Motor neuron (in vitro differentiated cells): ENCODE data around the gene STK24. TPM values are rescaled to one million over a fixed set of nuclear protein-coding genes. Genes with fewer than 3 reads are reported as not detected.
A peak's percentile ranks its signal among the peaks of the same experiment; 100 is the strongest.

Source experiments
- ATAC-seq, 8 experiments: fragments of 200-7000 bp; cut with Tn5 transposase; replicated peaks in 6 of 8; 2 replicates each; pipeline ENCODE4 v1.8.0; 2021; ENCODE audit warnings: mild to moderate bottlenecking in 8 of 8, moderate library complexity in 8 of 8
- H3K27ac ChIP-seq, 2 donors: fragments of 250-450 bp; sonication (Bioruptor Pico); 2 replicates each; pipeline ENCODE4 v1.9.0; 2021; ENCODE audit warnings: antibody characterized with exemption in 2 of 2, mild to moderate bottlenecking in 2 of 2, moderate library complexity in 1 of 2
- H3K4me1 ChIP-seq, 2 donors: fragments of 250-450 bp; sonication (Bioruptor Pico); replicated peaks in 1 of 2; 2 replicates each; pipeline ENCODE4 v1.6.1; 2021; ENCODE audit warnings: antibody characterized with exemption in 2 of 2, mild to moderate bottlenecking in 2 of 2, moderate library complexity in 1 of 2
- H3K4me3 ChIP-seq, 5 donors: fragments of 250-450 bp; sonication (Bioruptor Pico); 2 replicates each; pipeline ENCODE4 v1.9.0; 2021; ENCODE audit warnings: antibody characterized with exemption in 5 of 5, mild to moderate bottlenecking in 5 of 5, moderate library complexity in 4 of 5
- WGBS, 10 experiments: fragments of 450-650 bp; shearing (Covaris generic); methylation state at CpG; one replicate each; pipeline ENCODE4 v1.0.0; 2022; 5-methylcytosine and 5-hydroxymethylcytosine counted together
- in situ Hi-C, 9 experiments: fragments of 400-800 bp; cut with MboI; loops; one replicate each; pipeline ENCODE4 v1.15.0; 2021; ENCODE audit warnings: low sequenced_read_pairs in 9 of 9, low pct_unique_long_range_greater_than_20kb in 2 of 9; ENCODE audit not compliant: unreplicated experiment in 9 of 9
- total RNA-seq, 8 experiments: library from RNA; unstranded; fragments of 300-600 nt; gene quantifications; 2 replicates each; pipeline versions ENCODE4 v1.2.3 to v1.2.4, GENCODE V29; 2022

STK24 gene
- total RNA-seq, 8 experiments from 2014 or later, result 25.9 to 60.0 (median 43.5) TPM

- 100% methylated on average over 1 to 3 of the region's 16 CpGs; no CpG with 5 or more reads in 7 of the 10 experiments for WGBS, 10 experiments
- Histone ChIP-seq H3K27ac (no peak overlapping the region), H3K4me1 (peaks cover 0 to 10% of the 10 kb centered on the region in 2 donors), H3K4me3 (no peak overlapping the region)
- in situ Hi-C loops, result loop anchor here in 3 of 9 experiments (10.0 to 25.0 kb wide), 2 partner anchors 225 to 578 kb away; no protein-coding TSS in a partner anchor
- ATAC-seq, result no peak
Measured at GRCh38 chr13:98439896-98440295, 137.0 kb downstream of the STK24 start.

DNA sequence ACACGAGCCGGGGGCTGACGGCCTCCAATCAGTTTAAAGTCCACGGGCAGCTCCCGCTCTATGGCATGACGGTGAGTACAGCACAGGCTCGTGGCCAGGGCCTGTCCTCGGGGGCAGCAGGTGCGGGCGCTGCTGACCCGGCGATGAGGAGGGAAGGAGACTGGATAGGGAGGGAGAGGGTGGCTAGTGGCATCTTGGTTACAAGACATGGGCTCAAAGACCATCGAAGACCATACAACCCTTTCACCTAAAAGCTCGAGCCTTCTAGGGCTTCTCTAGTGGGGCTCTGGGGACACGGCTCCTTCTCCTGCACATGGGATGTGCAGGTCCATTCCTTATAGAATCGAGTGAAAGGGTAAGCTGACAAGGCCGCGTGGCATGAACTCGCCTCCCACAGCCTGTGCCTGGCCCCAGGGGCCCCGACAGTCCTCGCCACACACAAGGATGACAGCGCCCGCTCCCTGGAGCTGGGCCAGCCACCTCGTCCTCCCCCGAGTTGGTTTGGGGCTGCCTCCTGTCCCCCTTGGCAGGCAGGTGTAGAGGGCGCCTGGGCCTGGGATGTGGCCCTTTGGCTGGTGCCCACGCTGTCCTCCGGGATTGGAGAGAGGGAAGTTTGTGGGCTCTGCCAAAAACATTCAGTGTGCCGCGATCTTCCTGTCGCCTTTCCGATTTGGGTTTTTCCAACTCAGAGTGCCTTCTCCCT is 137.6 kb downstream of the STK24 start:
- Histone ChIP-seq H3K4me3 (no peak overlapping the region), H3K4me1 (peaks cover 0 to 10% of the 10 kb centered on the region in 2 donors), H3K27ac (no peak overlapping the region)
- in situ Hi-C loops, result loop anchor here in 1 of 9 experiments (25.0 kb wide), 1 partner anchor 577 kb away; no protein-coding TSS in a partner anchor
- WGBS, 10 experiments, result 90 to 100% (median 97%) methylated on average over 2 to 11 of the region's 32 CpGs; no CpG with 5 or more reads in 6 of the 10 experiments
- ATAC-seq, result no peak

DNA sequence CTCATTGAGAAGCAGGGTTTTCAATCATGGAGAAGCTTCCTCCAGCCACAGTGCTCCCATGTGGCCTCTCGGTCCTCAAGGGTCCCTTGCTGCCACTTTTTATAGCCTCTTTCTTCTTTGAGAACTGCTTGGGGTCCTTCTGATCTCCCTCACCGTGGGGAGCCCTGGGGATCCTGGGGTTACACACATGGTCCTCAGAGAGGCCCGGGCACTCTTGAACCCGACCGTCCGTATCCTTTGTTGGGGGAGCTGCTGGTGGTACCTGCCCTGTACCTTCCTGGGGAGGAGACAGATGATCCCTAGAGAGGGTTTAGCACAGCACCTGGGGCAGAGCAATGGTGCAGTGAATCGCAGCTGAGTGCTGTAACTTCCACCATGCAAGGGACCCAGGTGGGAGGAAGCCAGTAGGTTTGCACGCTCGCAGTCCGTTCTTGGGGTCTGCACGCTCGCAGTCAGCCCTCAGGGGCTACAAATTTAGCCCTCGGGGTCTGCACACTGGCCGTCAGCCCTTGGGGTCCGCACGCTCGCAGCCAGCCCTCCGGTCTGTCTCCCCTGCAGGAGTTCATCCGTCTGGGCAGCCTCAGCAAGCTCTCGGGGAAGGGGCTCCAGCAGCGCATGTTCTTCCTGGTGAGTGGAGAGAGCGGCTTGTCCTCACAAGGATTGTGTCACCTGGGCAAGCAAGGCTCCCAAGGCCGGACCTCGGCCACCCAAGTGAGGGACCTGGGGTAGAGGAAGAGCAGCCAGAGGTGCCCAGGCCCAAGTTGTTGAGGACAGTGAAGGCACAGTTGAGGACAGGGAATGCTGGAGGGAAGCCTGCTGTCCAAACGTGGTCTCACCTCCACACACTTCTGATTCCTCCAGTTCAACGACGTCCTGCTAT is 138.4 kb downstream of the STK24 start:
- WGBS, 10 experiments, result 33 to 100% (median 93%) methylated on average over 1 to 14 of the region's 27 CpGs; no CpG with 5 or more reads in 4 of the 10 experiments
- ATAC-seq, result no peak
- Histone ChIP-seq H3K4me1 (peaks cover 0 to 10% of the 10 kb centered on the region in 2 donors), H3K27ac (no peak overlapping the region), H3K4me3 (no peak overlapping the region)
- in situ Hi-C loops, result loop anchor here in 1 of 9 experiments (25.0 kb wide), 1 partner anchor 576 kb away; no protein-coding TSS in a partner anchor

GRCh38 chr13:98436233-98436910 is 140.5 kb downstream of the STK24 start:
- in situ Hi-C loops, result loop anchor here in 1 of 9 experiments (25.0 kb wide), 1 partner anchor 574 kb away; no protein-coding TSS in a partner anchor
- 79 to 100% (median 93%) methylated on average over 2 to 11 of the region's 12 CpGs; no CpG with 5 or more reads in 3 of the 10 experiments for WGBS, 10 experiments
- no peak overlapping the region for H3K4me3 ChIP-seq
- peaks cover 0 to 3% of the 10 kb centered on the region in 2 donors for H3K4me1 ChIP-seq
- ATAC-seq, result no peak
- H3K27ac ChIP-seq, result no peak overlapping the region

DNA sequence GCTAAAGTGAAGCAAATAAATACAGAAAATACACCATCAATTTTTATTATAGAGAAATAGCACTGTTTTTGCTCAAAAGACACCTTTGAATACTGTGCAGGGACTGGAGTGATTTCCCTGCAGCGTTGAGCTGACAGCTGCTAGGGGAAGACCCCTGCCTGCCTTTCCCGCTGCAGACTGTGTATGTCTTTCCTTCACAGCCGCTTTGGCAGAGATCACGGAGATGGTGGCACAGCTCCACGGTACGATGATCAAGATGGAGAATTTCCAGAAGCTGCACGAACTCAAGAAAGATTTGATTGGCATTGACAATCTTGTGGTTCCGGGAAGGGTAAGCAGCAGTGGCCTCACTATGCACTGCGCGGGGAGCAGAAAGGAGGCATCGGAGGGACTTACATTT is 141.5 kb downstream of the STK24 start:
- no peaks in the 10 kb centered on the region for H3K4me1 ChIP-seq
- in situ Hi-C loops, result loop anchor here in 1 of 9 experiments (25.0 kb wide), 1 partner anchor 573 kb away; no protein-coding TSS in a partner anchor

GRCh38 chr13:98434060-98434459 is 142.8 kb downstream of the STK24 start:
- in situ Hi-C loops, result loop anchor here in 1 of 9 experiments (25.0 kb wide), 1 partner anchor 572 kb away; no protein-coding TSS in a partner anchor
- 80 to 100% (median 91%) methylated on average over 1 to 6 of the region's 6 CpGs; no CpG with 5 or more reads in 4 of the 10 experiments for WGBS, 10 experiments
- no peak for ATAC-seq
- Histone ChIP-seq H3K4me3 (no peak overlapping the region), H3K4me1 (no peaks in the 10 kb centered on the region), H3K27ac (no peak overlapping the region)

More for the DNA sequence above, 141.5 kb downstream of the STK24 start:
- 71 to 95% (median 86%) methylated on average over 1 to 9 of the region's 11 CpGs; no CpG with 5 or more reads in 4 of the 10 experiments for WGBS, 10 experiments
- no peak overlapping the region for H3K4me3 ChIP-seq
- H3K27ac ChIP-seq, result no peak overlapping the region
- no peak for ATAC-seq

- ATAC-seq, result no peak
- Histone ChIP-seq H3K27ac (no peak overlapping the region), H3K4me3 (no peak overlapping the region), H3K4me1 (no peaks in the 10 kb centered on the region)
- WGBS, 10 experiments, result 57 to 100% (median 90%) methylated on average over 1 to 4 of the region's 10 CpGs; no CpG with 5 or more reads in 6 of the 10 experiments
- in situ Hi-C loops, result loop anchor here in 1 of 9 experiments (25.0 kb wide), 1 partner anchor 571 kb away; no protein-coding TSS in a partner anchor
Measured at GRCh38 chr13:98433654-98434053, 143.3 kb downstream of the STK24 start.

DNA sequence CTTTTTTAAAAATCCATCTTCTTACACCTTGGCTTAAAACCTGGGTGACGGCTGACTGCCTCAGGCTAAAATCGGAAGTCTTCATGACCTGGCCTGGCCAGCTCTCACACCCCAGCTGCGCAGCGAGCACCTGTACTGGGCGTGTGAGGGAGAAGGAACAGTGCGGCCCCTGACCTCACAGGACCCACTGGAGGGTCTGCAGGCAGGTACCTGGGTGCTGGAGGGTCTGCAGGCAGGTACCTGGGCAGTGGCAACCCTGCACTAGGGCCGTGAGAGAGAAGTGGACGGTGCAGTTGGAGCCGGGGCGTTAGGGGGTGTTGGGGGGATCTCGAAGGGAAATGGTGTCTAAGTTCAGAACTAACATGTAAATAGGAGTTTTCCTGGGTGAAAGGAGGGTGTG is 144.3 kb downstream of the STK24 start:
- whole genome bisulfite sequencing, 10 experiments, result 81 to 100% (median 95%) methylated on average over 2 to 3 of the region's 11 CpGs; no CpG with 5 or more reads in 6 of the 10 experiments
- Histone ChIP-seq H3K4me3 (no peak overlapping the region), H3K4me1 (no peaks in the 10 kb centered on the region), H3K27ac (no peak overlapping the region)
- in situ Hi-C loops, result loop anchor here in 1 of 9 experiments (25.0 kb wide), 1 partner anchor 570 kb away; no protein-coding TSS in a partner anchor
- ATAC-seq, result no peak

GRCh38 chr13:98429977-98430736 is 146.8 kb downstream of the STK24 start:
- Histone ChIP-seq H3K27ac (no peak overlapping the region), H3K4me1 (no peaks in the 10 kb centered on the region), H3K4me3 (no peak overlapping the region)
- WGBS, 10 experiments, result 67 to 95% (median 77%) methylated on average over 2 to 7 of the region's 11 CpGs; no CpG with 5 or more reads in 3 of the 10 experiments
- peak in 5 of 8 experiments; percentile 65 to 91 (median 80) for ATAC-seq
- in situ Hi-C loops, result loop anchor here in 1 of 9 experiments (25.0 kb wide), 1 partner anchor 568 kb away; no protein-coding TSS in a partner anchor

DNA sequence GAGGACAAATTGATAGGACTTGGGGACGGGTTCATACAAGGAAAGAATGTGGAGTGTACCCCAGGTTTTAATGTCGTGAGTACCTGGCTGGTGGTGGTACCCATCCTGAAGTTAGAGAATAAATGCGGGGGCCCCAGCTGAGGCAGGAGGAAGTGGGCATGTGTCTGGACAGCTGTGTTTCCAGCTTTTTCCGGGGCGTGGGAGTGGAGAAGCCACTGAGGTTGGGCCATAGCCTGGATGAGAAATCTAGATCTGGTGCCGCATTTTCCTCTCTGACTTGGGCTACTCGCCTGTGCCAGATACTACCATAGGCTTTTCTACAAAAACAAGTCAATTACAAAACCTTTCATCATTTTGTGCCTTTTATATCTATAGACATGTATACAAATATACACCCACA is 147.4 kb downstream of the STK24 start:
- H3K27ac ChIP-seq, result no peak overlapping the region
- H3K4me1 ChIP-seq, result no peaks in the 10 kb centered on the region
- in situ Hi-C loops, result loop anchor here in 1 of 9 experiments (25.0 kb wide), 1 partner anchor 567 kb away; no protein-coding TSS in a partner anchor
- 87 to 100% (median 92%) methylated on average over 1 to 6 of the region's 7 CpGs; no CpG with 5 or more reads in 5 of the 10 experiments for WGBS, 10 experiments
- no peak for ATAC-seq
- no peak overlapping the region for H3K4me3 ChIP-seq

DNA sequence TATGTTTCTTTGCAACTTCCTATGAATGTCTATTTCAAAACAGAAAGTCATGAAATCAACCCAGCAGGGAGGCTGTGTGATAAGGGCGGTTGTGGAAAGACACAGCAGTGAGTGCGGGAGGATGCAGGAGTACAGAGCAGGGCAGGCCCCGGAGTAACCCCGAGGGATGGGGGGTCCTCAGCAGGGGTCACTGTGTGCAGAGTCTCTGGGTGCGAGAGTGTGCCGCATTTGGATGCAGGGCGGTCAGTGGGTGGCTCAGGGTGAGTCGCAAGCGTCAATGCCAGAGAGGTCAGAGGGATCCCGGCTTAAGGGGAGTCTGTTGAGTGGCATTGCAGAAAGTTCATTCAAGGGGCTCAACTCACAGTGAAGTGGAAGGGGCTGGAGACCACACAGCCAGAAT is 147.8 kb downstream of the STK24 start:
- Histone ChIP-seq H3K27ac (no peak overlapping the region), H3K4me3 (no peak overlapping the region), H3K4me1 (no peaks in the 10 kb centered on the region)
- 67 to 100% (median 97%) methylated on average over 1 to 6 of the region's 10 CpGs; no CpG with 5 or more reads in 5 of the 10 experiments for WGBS, 10 experiments
- no peak for ATAC-seq
- in situ Hi-C loops, result loop anchor here in 1 of 9 experiments (25.0 kb wide), 1 partner anchor 567 kb away; no protein-coding TSS in a partner anchor
